HG03108 (cell line): ENCODE measurements around the gene AGPAT2.
"Not testable (repeated sequence)": the region's sequence is repeated elsewhere in the genome, so short reads cannot be mapped to it uniquely, and the experiment has no call there.

Experiments
- ATAC-seq: cut with Tn5 transposase; IDR thresholded peaks from one replicate; pipeline ENCODE4 v1.9.1; 2021; ENCODE audit warnings: moderate library complexity; ENCODE audit not compliant: unreplicated experiment

Gene AGPAT2

DNA sequence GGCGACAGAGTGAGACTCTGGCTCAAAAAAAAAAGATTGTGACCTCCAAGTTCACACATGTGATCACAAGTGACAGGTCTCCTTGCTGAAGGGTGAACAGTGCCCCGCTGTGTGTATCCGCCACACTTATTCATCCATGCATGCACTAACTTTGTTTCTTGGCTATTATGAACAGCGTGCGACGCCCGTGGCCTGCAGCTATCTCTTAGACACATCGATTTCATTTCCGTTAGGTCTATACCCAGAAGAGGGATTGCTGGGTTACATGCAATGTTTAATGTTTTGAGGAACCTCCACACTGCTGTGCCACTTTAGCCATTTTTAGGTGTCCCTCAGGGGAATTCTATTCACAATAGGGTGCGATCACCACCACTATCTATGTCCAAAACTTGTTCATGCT lies 36.6 kb downstream of the AGPAT2 start:
- ATAC-seq, result no peak

GRCh38 chr9:136650021-136650420 lies 37.2 kb downstream of the AGPAT2 start:
- ATAC-seq, result no peak

DNA sequence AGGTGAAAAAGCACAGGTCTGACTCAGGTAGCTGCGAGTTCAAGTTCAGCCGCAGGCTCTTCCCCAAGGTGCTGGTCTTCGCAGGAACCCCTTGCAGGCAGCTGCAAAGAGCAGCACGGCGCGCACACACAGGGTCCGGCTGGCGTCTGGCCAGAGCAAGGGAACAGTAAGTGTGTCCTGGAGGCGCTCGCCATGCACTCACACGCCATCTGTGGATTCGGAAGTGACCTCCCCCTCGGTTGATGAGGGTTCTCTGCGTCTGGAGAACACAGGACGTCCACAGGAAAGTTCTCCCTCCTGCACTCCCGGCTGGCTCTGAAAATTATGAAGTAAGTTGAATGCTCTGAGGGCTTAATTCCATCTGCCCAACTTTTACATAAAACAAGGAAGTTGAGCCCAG lies 38.5 kb downstream of the AGPAT2 start:
- ATAC-seq, result no peak

- no peak for ATAC-seq
Measured at GRCh38 chr9:136646827-136647711, 40.2 kb downstream of the AGPAT2 start.

- ATAC-seq, result no peak
Measured at GRCh38 chr9:136645903-136646754, 41.1 kb downstream of the AGPAT2 start.

DNA sequence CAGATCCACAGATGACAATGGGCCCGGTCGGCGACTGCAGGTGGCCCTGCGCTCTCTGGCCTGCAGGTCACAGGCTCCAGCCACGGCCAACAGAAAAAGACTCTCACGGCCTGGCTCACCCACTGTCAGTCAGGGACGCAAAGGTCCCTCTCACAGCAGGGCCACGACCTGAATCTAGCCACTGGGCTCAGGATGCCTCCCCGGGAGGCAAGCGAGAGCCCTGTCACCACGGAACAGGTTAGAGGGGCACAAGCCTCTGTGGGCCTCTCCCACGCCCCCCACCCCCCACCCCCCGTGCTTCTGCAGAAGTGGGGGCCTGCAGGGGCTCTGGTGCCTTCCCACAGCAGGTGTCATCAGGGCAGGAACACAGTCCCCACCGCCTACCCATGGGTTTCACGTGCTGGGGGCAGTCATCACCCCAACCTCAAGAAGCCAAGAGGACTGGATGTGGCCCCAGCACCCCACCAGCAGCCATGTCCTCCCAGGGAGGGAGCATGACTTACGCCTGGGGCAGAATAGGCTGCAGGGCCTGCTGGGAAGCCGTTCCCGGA lies 41.8 kb downstream of the AGPAT2 start:
- ATAC-seq, result no peak

DNA sequence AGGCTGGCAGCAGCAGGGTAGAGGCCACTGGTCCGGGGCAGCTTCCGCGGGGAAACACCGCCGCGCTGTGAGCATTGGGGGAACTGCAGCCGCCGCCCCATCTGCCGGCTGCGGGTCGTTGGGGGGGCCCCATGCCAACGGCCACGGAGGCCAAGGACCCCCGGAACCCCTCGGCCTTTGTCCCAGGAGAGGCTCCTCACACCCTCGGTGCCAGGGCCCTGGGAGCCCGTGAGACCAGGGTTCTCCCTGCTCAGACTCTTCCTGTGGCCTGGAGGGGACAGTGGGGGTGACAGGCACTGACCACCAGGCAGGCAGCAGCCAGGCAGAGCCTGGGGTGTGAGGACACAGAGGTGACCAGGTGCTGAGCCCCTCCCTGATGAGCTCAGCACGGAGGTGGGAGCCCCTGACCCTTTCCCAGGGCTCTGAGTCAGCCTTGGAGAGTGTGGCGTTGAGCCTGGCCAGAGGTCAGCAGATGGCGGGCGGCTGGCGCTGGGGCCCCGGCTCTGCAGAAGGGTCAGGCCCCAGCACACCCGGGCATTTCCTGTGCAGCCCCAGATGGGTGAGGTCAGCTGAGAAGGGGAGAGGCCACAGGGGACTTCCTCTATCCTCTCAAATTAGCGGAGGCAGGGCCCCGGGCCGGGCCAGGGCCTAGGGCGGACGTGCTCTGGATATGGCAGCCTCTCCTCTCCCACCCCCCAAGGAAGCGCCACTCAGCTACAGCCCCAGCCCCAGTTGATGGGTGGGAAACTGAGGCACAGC lies 42.5 kb downstream of the AGPAT2 start:
- peak; percentile 48 for ATAC-seq

DNA sequence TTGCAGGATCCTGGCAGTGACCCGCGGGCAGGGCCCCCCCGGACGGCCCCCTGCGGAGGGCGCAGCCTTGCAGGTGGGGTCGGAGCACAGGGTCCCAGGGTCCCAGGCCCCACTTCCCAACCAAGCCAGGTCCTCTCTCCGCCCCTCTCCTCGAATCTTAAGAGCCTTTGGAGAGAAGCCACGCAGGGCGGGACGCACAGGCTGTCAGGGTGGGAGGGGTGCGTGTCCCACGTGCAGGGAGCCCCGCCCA lies 43.0 kb downstream of the AGPAT2 start:
- ATAC-seq, result peak; percentile 3

- no peak for ATAC-seq
Measured at GRCh38 chr9:136643596-136644342, 43.5 kb downstream of the AGPAT2 start.

GRCh38 chr9:136642439-136642921 lies 44.8 kb downstream of the AGPAT2 start:
- no peak for ATAC-seq

DNA sequence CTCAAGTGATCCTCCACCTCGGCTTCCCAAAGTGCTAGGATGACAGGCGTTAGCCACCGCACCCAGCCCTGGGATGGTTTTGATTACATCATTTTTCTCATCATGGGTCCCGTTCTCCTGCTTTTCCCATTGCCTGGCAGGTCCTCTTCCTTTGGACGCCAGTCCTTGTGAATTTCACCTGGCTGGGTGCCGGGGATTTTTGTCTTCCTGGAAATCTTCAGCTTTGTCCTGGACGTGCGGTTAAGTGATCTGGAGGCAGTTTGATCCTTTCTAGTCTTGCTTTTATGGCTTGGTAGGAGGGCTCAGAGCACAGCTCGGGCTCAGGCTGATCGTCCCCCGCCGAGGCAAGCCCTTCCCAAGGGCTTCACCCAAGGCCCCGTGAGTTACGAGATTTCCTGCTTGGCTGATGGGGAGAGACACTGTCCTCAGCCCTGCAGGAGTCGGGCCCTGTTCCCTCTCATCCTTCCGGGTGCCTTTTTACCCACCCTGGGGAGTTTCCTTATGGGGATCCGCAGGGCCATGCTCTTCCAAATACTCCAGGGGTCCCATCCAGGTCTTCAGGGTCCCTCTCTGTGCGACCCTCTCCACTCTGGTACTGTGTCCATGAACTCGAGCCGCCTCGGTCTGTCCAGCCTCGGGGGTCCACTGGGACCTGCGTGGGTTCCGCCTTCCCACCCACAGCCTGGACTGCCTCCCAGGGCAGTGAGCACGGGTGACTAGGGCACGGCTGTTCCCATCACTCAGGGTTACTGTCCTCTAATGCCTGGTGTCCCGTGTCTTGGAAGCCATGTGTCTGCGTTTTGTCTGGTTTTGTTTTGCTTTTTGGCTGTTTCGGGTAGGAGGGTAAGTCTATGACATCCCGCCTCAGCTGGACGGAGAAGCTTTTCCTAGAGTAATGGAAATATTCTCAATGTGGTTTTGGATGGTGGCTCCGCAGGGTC lies 46.8 kb downstream of the AGPAT2 start:
- no peak for ATAC-seq

GRCh38 chr9:136634904-136635303 lies 52.4 kb downstream of the AGPAT2 start:
- ATAC-seq, result no peak

- ATAC-seq, result not testable (repeated sequence)
Measured at GRCh38 chr9:136632491-136633106, 54.7 kb downstream of the AGPAT2 start.

DNA sequence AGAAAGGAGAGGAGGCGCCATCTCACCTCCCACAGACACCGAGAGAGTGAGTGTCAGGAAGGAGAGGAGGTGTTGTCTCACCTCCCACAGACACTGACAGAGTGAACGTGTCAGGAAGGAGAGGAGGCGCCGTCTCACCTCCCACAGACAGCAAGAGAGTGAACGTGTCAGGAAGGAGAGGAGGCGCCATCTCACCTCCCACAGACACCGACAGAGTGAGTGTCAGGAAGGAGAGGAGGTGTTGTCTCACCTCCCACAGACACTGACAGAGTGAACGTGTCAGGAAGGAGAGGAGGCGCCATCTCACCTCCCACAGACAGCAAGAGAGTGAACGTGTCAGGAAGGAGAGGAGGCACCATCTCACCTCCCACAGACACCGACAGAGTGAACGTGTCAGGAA lies 55.2 kb downstream of the AGPAT2 start:
- not testable (repeated sequence) for ATAC-seq

- ATAC-seq, result no peak
Measured at GRCh38 chr9:136631038-136632000, 55.9 kb downstream of the AGPAT2 start.

- ATAC-seq, result no peak
Measured at GRCh38 chr9:136630662-136630992, 56.6 kb downstream of the AGPAT2 start.

- ATAC-seq, result no peak
Measured at GRCh38 chr9:136629879-136630661, 57.2 kb downstream of the AGPAT2 start.
